Endodermal cell (in vitro differentiated cells): ENCODE data around the gene LYSMD4. TPM values are rescaled to one million over a fixed set of nuclear protein-coding genes. Genes with fewer than 3 reads are reported as not detected.

Experiments used
- DNase-seq: peaks from one replicate; pipeline ENCODE4 v3.0.0-alpha.2; 2017
- H3K27ac ChIP-seq: 2 replicates; pipeline ENCODE4 v1.5.1; 2013; ENCODE audit warnings: mild to moderate bottlenecking, low read depth, low read length, moderate library complexity
- H3K27me3 ChIP-seq: 2 replicates; pipeline ENCODE4 v1.6.1; 2013; ENCODE audit warnings: mild to moderate bottlenecking, low read length, moderate library complexity; ENCODE audit not compliant: insufficient read depth, control insufficient read depth, poor library complexity, severe bottlenecking
- H3K36me3 ChIP-seq: 2 replicates; pipeline ENCODE4 v1.7.0; 2013; ENCODE audit warnings: mild to moderate bottlenecking, low read length, moderate library complexity; ENCODE audit not compliant: control insufficient read depth, insufficient read depth
- H3K4me1 ChIP-seq: one replicate; pipeline ENCODE4 v1.7.0; 2013; ENCODE audit warnings: low read length; ENCODE audit not compliant: control insufficient read depth, insufficient read depth
- H3K4me3 ChIP-seq: 2 replicates; pipeline ENCODE4 v1.5.1; 2013; ENCODE audit warnings: mild to moderate bottlenecking, low read length, moderate library complexity
- H3K9ac ChIP-seq: 2 replicates; pipeline ENCODE4 v1.6.1; 2013; ENCODE audit warnings: mild to moderate bottlenecking, low read length, moderate library complexity; ENCODE audit not compliant: poor library complexity, severe bottlenecking; ENCODE audit errors: extremely low read depth
- H3K9me3 ChIP-seq: 2 replicates; pipeline ENCODE4 v1.6.1; 2013; ENCODE audit warnings: mild to moderate bottlenecking, low read length, moderate library complexity; ENCODE audit not compliant: control insufficient read depth
- H3K27ac Mint-ChIP-seq: 2 replicates; pipeline ENCODE4 v1.8.0; 2020; ENCODE audit warnings: mixed read lengths
- H3K27me3 Mint-ChIP-seq: 2 replicates; pipeline ENCODE4 v1.8.0; 2021; ENCODE audit warnings: mild to moderate bottlenecking, mixed read lengths; ENCODE audit not compliant: insufficient read depth
- H3K36me3 Mint-ChIP-seq: 2 replicates; pipeline ENCODE4 v1.8.0; 2020; ENCODE audit warnings: low read depth, mixed read lengths
- H3K4me1 Mint-ChIP-seq: 2 replicates; pipeline ENCODE4 v1.8.0; 2020; ENCODE audit warnings: mixed read lengths
- H3K4me3 Mint-ChIP-seq: 2 replicates; pipeline ENCODE4 v1.8.0; 2020; ENCODE audit warnings: mild to moderate bottlenecking, moderate library complexity, mixed read lengths
- H3K9me3 Mint-ChIP-seq: 2 replicates; pipeline ENCODE4 v1.8.0; 2020; ENCODE audit warnings: mild to moderate bottlenecking, mixed read lengths
- CTCF ChIP-seq: fragments of 200-600 bp; sonication (generic); conservative IDR thresholded peaks from 2 replicates; pipeline ENCODE4 v1.5.0; 2021; ENCODE audit warnings: antibody characterized with exemption, mild to moderate bottlenecking
- WGBS, 2 experiments: methylation state at CpG; one replicate each; pipeline versions ENCODE4 v1.1.5 to v1.1.7; 2013; ENCODE audit warnings: missing lambda C conversion rate in 2 of 2, mixed read lengths in 1 of 2; ENCODE audit not compliant: insufficient coverage in 1 of 2, insufficient read length in 1 of 2; 5-methylcytosine and 5-hydroxymethylcytosine counted together
- total RNA-seq, 2 donors: library from RNA; stranded (reverse); fragmentation: NEBNext Ultra II Directional in 1 of 2; extraction: Animal tissue kit (Norgen Biotek cat#: 25700) in 1 of 2; gene quantifications; 2 replicates in 1 of 2; 3 replicates in 1 of 2; pipeline ENCODE4 v1.2.1, GENCODE V29; 2021

The LYSMD4 gene
- total RNA-seq, 2 donors from 2014 or later = 8.9 to 12.6 TPM

- Mint-ChIP-seq H3K27ac (no peak overlapping the region), H3K9me3 (peaks cover 6% of the 10 kb centered on the region), H3K4me3 (no peak overlapping the region), H3K4me1 (peaks cover 2% of the 10 kb centered on the region), H3K27me3 (peaks cover 63% of the 10 kb centered on the region), H3K36me3 (no peaks in the 10 kb centered on the region)
- WGBS, 2 experiments = 83% methylated on average over 2 of the region's 2 CpGs; no CpG with 5 or more reads in 1 of the 2 experiments
- TF ChIP-seq CTCF = no peak
- H3K4me1 ChIP-seq = no peaks in the 10 kb centered on the region
- H3K9me3 ChIP-seq = peaks cover 5% of the 10 kb centered on the region
- no peak for DNase-seq
- H3K9ac ChIP-seq = no peak overlapping the region
- no peak overlapping the region for H3K4me3 ChIP-seq
- H3K27ac ChIP-seq = no peak overlapping the region
- H3K36me3 ChIP-seq = no peaks in the 10 kb centered on the region
- H3K27me3 ChIP-seq = peaks cover 32% of the 10 kb centered on the region
Observed at GRCh38 chr15:99741835-99742234, 8.6 kb upstream of the LYSMD4 start.

GRCh38 chr15:99738021-99738847 is 5.0 kb upstream of the LYSMD4 start:
- H3K4me1 Mint-ChIP-seq = peaks cover 5% of the 10 kb centered on the region
- H3K27me3 Mint-ChIP-seq = peaks cover 59% of the 10 kb centered on the region
- no peak for TF ChIP-seq CTCF
- 86 to 88% methylated on average over 4 to 7 of the region's 7 CpGs for WGBS, 2 experiments
- no peak overlapping the region for H3K9ac ChIP-seq
- H3K36me3 ChIP-seq = no peaks in the 10 kb centered on the region
- no peak for DNase-seq
- H3K27ac Mint-ChIP-seq = no peak overlapping the region
- no peaks in the 10 kb centered on the region for H3K9me3 ChIP-seq
- H3K9me3 Mint-ChIP-seq = no peaks in the 10 kb centered on the region
- H3K27me3 ChIP-seq = peaks cover 28% of the 10 kb centered on the region
- no peak overlapping the region for H3K4me3 ChIP-seq
- peaks cover 7% of the 10 kb centered on the region for H3K4me1 ChIP-seq
- no peaks in the 10 kb centered on the region for H3K36me3 Mint-ChIP-seq
- H3K4me3 Mint-ChIP-seq = no peak overlapping the region
- H3K27ac ChIP-seq = no peak overlapping the region

GRCh38 chr15:99736702-99737101 is 3.5 kb upstream of the LYSMD4 start:
- Histone ChIP-seq H3K9me3 (no peaks in the 10 kb centered on the region), H3K27ac (no peak overlapping the region), H3K4me1 (peaks cover 7% of the 10 kb centered on the region), H3K36me3 (no peaks in the 10 kb centered on the region), H3K9ac (no peak overlapping the region), H3K4me3 (no peak overlapping the region), H3K27me3 (peaks cover 38% of the 10 kb centered on the region)
- peaks cover 58% of the 10 kb centered on the region for H3K27me3 Mint-ChIP-seq
- no peak overlapping the region for H3K4me3 Mint-ChIP-seq
- no peaks in the 10 kb centered on the region for H3K36me3 Mint-ChIP-seq
- DNase-seq = no peak
- peaks cover 12% of the 10 kb centered on the region for H3K4me1 Mint-ChIP-seq
- H3K9me3 Mint-ChIP-seq = no peaks in the 10 kb centered on the region
- no peak overlapping the region for H3K27ac Mint-ChIP-seq
- WGBS, 2 experiments = 96 to 100% methylated on average over 2 of the region's 2 CpGs
- no peak for TF ChIP-seq CTCF
